ENCODE results near the gene UTF1.
A peak's percentile ranks its signal among the peaks of the same experiment; 100 is the strongest.
"Not testable (repeated sequence)": the region's sequence is repeated elsewhere in the genome, so short reads cannot be mapped to it uniquely, and the experiment has no call there.

The UTF1 gene

DNA sequence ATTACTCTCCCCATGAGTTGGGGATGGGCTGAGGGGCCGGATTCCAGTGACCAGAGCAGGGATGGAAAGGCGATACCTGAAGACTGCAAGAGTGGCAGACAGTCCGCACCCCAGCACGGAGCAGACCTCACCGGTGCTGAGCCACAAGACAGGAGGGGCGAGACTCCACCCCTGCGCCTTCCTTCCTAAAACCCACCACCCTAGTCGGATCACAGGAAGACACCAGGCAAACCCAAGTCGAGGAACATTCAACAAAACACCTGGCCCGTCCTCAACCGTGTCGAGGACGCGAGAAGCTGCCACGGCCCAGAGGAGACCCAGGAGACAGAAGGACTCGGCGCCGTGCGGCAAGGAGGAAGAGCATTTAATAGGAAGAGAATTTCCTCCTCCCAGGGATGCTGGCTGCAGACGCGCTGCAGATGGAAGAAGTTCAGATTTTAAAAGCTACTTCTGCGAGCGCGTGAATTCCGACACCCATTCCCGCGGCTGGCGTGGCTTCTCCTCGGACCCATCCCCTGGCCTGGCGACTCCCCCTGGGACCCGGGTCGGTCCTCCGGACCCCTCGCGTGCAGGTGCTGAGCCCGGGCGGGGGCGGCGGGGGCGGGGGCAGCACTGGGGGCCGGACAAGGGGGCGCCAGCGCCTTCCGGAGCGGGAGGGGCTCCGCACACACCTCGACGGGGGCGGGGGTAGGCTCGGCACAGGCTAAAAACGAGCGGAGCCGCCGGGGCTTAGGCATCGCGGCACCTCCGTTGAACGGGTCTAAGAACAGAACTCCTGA, 563 bp upstream of the UTF1 start:
- no peak for DNase-seq

DNA sequence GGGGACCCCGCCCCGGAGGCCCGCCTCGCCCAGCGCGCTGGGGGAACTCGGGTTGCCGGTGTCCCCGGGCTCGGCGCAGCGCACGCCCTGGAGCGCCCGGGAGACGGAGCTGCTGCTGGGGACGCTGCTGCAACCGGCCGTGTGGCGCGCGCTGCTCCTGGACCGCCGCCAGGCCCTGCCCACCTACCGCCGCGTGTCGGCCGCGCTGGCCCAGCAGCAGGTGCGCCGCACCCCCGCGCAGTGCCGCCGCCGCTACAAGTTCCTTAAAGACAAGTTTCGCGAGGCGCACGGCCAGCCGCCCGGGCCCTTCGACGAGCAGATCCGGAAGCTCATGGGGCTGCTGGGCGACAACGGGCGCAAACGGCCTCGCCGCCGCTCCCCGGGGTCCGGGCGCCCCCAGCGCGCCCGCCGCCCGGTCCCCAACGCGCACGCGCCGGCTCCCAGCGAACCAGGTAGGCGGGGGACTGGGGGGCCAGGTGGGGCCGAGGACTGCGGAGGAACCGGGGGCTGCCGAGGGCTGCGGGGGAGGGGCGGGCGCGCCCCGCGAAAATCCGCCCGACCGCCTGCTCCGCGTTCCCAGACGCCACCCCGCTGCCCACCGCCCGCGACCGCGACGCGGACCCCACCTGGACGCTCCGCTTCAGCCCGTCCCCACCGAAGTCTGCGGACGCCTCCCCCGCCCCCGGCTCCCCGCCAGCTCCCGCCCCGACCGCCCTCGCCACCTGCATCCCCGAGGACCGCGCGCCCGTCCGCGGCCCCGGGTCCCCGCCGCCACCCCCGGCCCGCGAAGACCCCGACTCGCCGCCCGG, 574 bp downstream of the UTF1 start:
- peak; percentile 46 for DNase-seq

DNA sequence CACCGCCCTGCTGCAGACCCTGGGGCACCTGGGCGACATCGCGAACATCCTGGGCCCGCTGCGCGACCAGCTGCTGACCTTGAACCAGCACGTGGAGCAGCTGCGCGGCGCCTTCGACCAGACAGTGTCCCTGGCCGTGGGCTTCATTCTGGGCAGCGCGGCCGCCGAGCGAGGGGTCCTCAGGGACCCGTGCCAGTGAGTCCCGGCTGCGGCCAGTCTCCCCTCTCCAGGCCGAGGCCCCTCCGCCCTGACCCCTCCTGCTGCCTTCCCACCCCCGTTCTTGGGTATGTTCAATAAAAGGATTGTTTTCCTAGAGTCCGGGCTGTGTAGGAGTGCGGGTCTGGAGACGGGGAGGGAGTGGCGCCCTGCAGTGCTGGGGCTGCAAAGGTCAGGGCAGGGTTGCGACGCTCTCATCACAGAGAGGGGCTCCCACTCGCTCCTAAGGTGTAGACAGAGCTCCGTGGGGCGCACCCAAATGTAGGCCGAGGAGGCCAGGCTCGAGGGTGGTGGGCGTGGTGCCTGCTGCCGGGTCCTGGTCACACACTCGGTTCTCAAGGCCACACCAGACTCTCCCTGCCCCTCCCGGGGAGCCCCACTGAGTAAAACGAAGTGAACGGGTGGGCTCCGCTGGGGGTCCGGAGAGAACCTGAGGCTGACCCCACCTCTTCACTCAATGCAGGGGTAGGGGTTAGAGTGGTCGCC, 1.4 kb downstream of the UTF1 start:
- DNase-seq = no peak

DNA sequence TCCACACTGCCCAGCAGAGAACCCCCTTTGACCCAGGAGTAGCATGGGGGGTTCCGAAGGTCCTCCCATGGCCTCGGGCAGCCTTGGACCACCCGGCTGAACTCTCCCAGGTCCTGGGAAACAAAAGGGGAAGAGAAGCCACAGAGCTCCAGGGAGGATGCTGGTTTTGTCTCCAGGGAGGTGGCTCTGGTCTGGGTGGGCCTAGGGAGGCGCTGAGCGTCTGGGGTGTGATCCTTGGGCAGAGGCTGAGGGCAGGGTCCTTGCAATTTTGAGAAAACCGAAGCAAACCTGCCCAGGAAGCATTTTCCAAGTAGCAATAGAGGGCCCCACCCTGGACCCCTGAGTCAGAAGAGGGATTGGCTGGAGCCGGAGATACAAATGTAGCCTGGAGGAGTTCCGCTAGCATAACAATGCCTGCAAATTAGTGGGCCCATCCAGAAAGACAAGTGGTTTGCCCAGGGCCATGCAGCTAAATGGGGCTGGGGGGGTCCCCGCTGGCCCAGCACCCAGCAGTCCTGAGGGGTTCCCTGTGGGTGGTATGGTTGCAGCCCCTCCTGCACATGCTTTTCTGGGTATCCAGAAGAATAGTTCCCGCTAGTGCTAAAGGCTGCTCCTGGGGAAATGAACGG, 2.0 kb downstream of the UTF1 start:
- DNase-seq = no peak

DNA sequence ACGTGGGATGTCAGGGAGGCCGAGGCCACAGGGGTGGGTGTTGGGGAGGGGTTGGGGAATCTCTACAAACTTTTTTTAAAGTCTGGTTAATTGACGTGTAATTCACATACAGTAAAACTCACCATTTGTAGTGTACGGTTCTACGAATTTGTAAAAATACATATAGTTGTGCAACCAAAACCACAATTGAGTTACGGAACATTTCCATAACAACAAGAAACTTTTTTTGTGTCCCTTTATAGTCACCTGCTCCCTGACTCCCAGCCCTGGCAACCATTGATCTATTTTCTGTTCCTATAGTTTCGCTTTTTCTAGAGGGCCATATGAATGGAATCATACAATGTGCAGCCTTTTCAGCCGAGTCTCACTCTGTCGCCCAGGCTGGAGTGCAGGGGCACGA, 4.8 kb downstream of the UTF1 start:
- not testable (repeated sequence) for DNase-seq

DNA sequence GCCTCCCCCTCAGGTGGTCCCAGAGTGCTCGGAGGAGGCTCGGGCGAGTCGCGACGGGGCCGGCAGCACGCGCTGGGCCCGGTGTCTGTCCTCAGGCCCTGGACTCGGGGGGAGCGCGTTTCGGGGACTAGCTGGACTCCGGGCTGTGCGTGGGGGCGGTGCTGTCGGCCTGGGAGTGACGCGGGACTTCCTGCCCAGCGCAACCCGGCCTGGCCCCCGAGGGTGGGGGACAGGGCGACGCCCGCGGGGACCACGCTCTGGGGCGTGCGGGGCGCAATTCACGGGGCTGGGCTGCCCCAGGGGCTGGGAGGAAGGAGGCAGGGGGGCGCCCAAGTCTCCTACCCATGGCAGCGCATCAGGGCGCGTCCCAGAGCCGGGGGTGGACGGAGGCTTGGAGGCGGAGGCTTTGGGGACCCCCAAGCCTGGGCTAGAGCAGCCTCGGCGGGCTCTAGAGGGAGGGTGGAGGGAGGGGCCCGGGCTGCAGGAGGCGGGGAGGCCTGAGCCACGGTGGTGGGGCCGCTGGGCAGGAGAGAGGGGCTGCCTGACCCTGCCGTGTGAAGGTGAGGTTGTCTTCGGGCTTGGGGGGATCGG, 5.3 kb downstream of the UTF1 start:
- DNase-seq = no peak

DNA sequence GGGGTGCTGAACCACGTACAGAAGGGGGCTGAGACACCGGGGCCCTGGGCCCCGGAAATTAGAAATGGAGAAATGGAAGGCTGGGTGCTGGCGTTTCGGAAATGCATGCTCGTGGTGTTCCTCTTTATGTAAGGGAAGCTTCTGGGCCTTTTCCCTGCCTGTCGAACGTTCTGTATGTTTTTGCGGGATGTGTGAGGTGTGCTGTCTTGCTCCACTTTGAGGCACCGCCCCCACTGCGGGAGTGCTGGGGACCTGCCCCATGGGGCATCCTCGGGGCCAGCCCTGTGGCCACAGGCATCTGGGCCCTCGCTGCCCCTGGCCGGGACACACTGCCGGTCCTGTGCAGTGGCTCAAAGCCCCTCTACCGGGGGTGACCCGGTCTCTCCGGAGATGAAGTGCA, 5.9 kb downstream of the UTF1 start:
- DNase-seq = no peak

DNA sequence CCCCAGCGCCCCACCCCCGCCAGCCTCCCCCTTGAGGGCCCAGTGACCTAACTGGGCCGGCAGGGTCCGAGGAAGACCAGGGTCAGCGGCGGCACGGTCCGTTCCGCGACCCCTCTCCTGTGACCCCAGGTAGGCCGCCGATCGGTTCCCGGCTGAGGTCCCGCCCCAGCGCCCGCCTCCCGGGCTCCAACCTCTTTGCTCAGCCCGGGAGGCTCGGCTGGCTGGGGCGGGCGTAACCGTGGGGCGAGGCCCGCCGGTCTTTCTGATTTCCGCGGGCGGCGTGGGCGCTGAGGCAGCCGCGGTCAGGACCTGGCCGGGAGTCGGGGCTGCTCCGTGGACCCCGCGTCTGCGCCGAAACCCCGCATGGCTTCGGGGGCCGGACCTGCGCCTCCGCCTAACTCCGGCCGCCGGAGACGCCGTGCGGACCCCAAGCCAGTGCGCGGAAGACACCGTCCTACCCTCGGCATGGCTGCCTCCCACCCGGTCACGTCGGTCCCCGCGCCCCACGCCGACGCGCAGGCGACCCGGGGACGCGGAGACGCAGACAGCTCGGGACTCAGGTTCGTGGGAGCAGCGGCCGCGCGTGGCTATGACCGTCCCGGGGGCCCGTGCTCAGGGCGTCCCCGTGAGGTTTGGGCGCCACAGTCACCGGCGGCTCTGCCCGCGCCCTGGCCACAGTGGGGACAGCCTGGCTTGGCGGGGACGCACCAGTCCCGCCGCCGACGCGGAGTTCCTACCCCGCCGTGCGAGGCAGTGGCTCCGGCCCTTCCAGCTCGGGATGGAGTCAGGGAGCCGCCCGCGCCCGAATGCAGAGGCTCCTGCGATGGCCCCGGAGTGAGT, 6.6 kb downstream of the UTF1 start:
- no peak for DNase-seq

DNA sequence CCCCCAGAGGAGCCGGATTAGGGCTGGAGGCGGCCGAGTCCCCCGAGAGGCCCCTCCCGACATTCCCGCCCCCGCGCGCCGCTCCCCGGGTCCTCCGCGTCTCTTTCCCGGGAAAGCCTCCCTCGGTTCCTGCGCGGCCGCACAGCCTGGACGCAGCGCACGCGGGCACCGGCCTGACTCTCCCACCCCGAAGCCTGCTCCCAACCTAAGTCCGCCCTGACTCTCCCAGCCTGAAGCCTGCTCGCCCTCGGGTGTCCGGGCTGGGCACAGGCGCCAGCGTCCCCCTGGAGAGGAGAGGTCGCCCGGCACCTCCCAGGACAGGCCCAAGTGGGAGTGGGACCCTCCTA, 7.2 kb downstream of the UTF1 start:
- no peak for DNase-seq

DNA sequence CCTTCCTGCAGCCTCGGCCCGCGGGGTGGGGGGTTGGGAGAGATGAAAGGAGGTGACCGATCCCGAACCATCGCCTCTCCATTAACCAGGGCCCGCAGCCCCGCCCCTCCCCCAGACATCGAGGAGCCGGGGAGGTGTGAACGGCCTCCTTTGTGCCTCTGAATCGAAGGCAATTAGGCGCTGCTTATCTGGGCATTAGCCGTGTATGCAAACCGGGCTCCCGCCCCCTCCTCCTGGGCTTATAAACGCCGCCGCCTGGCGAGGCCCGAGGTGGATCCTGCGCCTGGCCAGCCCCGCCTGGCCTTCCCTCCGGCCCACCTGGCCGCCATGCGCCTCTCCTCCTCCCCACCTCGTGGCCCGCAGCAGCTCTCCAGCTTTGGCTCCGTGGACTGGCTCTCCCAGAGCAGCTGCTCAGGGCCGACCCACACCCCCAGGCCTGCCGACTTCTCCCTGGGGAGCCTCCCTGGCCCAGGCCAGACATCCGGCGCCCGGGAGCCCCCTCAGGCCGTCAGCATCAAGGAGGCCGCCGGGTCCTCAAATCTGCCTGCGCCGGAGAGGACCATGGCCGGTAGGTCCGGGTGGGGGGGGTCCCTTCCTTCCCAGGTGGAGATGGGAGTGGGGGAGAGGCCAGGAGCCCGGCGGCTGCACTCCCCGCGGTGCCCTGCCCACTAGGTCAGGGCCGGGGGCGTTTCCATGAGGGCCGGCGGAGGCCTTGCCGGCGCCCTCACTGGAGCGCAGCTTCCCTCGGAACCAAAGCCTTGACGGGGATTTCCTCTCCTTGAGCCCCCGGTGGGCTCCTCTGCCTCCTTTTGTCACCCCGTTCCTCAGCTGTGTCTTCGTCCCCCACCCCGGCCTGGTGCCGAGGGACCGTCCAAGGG, 7.8 kb downstream of the UTF1 start, which contains the start of gene VENTX:
Gene VENTX (plus strand): TSS at position 268 of the 878 bp plus-strand sequence. CDS start 60 bp downstream, at position 328.
- peak; percentile 26 for DNase-seq

DNA sequence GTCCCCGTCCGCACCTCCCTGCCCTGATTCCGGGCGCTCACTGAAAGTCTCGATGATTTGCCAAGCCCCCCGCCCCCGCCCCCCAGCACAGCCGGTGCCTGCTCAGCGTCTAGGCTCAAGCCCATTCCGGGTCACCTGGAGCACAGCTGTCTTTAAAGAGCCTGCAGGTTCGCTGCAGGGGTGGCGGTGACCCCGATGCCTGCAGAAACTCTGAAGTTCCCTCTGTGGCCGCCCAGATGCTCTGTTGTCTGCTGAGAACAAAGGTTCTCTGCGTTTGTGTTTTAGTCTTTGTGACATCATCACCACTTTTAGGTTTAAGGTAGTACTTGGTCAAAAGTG, 8.4 kb downstream of the UTF1 start:
- DNase-seq = no peak

DNA sequence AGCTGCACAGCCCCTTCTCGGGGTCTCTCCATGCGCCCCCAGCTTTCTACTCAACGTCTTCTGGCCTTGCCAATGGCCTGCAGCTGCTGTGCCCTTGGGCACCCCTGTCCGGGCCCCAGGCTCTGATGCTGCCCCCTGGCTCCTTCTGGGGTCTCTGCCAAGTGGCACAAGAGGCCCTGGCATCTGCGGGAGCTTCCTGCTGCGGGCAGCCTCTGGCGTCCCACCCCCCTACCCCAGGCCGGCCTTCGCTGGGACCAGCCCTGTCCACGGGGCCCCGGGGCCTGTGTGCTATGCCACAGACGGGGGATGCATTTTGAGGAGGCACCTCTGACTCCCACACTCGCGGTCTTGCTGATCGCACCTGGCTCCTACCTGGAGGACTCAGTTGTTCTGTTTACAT, 10.0 kb downstream of the UTF1 start:
- no peak for DNase-seq

DNA sequence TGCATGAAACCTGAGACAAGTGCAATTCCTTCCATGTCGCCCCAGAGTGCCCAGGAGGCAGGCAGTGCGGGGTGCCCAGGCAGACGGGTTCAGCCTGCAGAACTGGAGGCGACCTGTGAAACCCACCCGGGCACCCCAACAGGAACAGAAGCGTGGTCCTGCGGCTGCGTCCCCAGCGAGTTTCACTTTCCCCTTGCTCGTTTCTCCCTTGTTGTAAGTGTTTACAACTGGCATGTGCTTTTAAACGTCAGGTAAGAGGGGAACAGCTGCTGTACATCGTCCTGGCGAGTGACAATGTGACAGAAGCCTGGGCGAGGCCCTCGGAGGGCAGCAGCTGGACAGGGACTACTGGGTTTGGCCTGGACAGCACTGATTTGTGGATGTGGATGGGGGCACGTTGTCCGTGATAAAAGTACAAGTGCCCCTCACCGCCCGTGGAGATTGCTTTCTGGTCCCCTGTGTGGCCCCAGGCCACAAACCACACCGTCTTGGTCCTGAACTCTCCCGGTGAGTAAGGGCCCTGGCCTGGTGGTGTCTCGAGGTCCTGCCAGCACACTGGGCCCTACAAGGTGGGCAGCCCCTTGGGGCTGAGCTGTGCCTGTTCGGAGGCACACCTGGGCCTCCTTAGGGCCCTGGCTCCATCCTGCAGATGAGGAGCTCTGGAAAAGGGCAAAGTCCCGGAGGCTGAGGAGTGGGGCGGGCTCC, 11.6 kb downstream of the UTF1 start:
- DNase-seq = no peak

DNA sequence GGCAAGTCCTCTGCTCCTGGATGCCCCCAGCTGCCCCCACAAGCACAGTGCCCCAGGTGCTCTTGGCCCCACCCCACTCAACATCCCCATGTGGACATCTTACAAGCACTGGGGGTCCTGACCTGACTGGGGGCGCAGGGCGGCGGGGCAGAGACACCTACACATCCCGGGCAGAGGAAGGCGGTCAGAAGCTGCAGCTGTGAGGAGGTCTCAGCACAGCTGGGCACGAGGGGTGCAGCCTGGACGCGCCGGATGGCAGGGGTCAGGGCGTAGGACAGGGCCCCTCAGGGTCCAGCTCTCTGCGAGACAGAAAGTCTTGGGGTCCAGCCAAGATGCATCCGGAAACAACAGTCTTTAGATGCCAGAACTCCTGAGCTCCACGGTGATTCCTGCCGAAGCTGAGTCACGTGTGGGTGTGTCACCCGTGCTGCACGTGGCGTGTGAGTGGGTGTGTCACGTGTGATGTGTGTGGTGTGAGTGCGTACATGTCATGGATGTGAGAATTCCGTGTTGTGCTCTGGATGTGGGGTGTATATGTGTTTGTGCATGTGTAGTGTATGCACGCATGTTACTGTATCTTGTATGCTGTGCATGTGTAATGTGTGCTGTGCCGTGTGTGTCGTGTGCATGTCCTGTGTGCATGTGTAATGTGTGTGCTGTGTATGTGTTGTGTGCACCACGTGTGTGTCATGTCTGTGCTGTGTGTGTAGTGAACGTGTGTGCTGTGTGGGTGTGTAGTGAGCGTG, 12.8 kb downstream of the UTF1 start:
- no peak for DNase-seq

DNA sequence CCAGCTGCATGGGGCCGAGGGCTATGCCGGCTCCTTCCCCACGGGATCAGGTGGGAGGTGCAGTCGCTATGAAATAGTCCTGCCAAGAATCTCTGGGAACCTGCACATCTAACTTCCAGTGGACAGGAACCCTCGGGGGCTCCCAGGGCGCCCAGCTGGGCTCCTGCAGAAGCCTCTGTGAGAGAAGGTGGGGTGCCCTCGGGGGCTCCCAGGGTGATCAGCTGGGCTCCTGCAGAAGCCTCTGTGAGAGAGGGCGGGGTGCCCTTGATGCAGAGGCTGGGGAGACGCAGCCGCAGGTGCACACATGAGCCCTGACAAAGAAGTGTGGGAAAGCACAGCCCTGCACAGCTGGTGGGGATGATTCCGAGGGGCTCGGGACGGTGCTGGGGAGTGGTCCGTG, 13.6 kb downstream of the UTF1 start:
- no peak for DNase-seq

DNA sequence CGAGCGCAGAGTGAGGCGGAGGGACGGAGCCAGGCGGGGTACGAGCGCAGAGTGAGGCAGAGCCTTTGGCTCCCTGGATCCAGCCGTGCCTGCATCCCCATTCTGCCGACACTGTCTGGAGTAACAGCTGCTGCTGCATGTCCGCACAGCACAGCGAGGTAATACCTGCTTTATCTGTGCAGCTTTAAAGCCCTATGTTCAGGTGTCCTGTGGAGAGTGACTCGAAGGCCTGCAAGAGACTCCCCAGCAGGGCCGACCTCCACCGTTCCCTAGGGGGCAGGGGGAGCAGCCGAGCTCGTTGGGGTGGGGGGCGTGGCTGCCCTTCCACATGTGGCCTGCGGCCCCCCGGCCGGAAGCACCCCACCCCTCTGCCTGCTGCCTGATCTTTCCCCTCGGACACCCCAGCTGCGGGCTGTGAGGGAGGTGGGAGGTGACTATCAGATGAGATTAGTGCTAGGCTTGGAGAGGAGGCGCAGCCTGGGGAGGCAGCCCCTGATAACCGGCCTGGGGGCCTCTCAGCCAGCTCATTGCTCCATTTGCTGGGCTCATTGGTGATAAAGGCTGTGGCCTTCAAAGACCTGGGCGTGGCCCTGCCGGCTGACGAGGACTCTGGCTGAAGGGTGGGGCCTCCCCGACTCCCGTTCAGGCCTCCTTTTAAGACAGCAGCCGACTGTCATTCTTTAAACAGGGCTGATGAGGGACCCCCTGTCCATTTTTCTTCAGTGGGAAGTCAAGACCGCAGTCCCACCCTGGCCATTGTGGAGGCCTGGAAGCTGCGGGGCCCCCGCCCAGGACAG, 15.6 kb downstream of the UTF1 start:
- DNase-seq = no peak

DNA sequence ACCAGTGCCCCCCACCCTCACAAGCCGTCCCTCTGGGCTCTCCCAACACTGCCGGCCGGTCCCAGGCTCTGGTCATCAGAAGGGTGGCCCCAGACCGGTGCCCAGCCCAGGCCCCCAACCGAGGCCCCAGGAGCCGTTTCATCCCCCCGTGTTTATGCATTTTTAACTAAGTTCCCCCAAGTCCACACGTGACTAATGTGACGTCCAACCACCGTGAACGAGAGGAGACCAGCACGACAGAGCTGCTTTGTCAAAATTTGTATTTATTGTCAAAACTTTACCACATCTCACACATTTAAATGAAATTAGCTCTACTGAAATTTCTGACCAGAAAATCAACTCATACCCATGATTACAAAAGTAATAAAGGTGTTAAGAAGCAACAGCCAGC, 16.2 kb downstream of the UTF1 start:
- DNase-seq = no peak

DNA sequence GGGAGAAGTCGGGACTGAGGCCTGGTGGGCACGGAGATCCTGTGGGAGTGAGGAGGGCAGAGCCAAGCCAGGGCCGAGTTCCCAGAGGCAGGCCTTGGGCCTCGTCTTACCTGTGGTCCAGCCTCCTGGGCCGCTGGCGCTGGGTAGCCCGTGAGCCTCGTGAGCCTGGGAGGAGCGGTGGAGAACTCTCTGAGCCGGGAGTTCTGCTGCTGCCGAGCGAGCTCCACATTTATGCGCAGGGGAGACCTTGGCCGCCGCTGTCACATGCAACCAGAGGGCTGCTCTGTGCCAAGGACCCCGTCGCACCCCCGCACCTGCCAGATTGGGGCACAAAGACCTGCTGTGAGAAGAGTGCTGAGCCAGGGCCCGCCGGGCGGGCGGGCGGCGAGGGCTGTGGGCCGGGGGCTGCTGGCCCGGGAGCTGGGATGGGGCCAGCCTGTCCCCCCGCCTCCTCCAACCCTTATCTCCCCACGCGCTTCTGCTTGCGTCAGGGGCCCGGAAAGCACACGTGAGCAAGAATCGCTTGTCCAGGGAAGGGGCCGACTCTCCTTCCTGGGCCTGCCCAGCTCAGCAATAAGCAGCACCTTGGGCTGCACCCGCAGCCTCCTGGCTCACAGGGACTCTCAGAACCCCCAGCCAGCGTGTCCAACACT, 17.8 kb downstream of the UTF1 start:
- DNase-seq = no peak
